ENCODE measurements around the gene GPR146.

DNA sequence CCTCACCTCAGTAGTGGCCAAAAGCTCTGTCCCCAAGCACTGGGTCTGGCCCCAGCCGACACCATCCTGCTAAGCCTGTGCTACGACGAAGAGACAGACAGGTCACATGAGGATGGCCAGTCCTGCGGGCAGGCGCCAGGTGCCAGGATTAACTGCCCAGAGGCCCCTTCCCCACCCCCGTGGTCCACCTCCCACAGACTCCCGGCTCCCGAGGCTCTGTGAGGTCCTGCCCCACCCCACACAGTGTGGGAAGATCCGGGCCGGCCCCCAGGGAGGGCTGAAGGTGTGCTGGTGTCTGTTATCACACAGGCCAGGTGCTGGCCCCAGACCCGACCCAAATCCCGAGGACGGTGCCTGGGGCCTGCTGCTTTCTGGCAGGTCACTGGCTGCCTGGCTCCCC, 34.1 kb upstream of the GPR146 start:
- TF ChIP-seq, protein P1, sequence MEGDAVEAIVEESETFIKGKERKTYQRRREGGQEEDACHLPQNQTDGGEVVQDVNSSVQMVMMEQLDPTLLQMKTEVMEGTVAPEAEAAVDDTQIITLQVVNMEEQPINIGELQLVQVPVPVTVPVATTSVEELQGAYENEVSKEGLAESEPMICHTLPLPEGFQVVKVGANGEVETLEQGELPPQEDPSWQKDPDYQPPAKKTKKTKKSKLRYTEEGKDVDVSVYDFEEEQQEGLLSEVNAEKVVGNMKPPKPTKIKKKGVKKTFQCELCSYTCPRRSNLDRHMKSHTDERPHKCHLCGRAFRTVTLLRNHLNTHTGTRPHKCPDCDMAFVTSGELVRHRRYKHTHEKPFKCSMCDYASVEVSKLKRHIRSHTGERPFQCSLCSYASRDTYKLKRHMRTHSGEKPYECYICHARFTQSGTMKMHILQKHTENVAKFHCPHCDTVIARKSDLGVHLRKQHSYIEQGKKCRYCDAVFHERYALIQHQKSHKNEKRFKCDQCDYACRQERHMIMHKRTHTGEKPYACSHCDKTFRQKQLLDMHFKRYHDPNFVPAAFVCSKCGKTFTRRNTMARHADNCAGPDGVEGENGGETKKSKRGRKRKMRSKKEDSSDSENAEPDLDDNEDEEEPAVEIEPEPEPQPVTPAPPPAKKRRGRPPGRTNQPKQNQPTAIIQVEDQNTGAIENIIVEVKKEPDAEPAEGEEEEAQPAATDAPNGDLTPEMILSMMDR (IDR thresholded peaks at IDR 0.05 in 8 of 11, conservative IDR thresholded peaks at IDR 0.05 in 3 of 11), result no peak
- no peak for TF ChIP-seq POLR2AphosphoS5 (IDR thresholded peaks at IDR 0.05)
